GM12891 (cell line): Measurements from ENCODE around the gene PTPN23.

ENCODE experiments used
- POLR2A ChIP-seq: IDR thresholded peaks from 2 replicates; pipeline ENCODE4 v1.6.1; 2011; ENCODE audit warnings: low read depth, low read length, control low read depth
- POLR2AphosphoS5 ChIP-seq: IDR thresholded peaks from 2 replicates; pipeline ENCODE4 v1.6.1; 2011; ENCODE audit warnings: low read depth, low read length, control low read depth
- POU2F2 ChIP-seq: IDR thresholded peaks from 2 replicates; pipeline ENCODE4 v1.6.1; 2011; ENCODE audit warnings: low read depth, mild to moderate bottlenecking, control low read depth, low read length, moderate library complexity
- TAF1 ChIP-seq: IDR thresholded peaks from 2 replicates; pipeline ENCODE4 v1.6.1; 2011; ENCODE audit warnings: low read depth, low read length, control low read depth

GRCh38 chr3:47431225-47431624 is 50.4 kb downstream of the PTPN23 start:
- TF ChIP-seq POLR2AphosphoS5, result no peak
- no peak for TF ChIP-seq TAF1
- no peak for TF ChIP-seq POLR2A
- no peak for TF ChIP-seq POU2F2
